Panc1 (cell line): Measurements from ENCODE around the gene CHRNG. TPM values are rescaled to one million over a fixed set of nuclear protein-coding genes. Genes with fewer than 3 reads are reported as not detected.

Experiments used
- ATAC-seq: fragments of 200-7000 bp; cut with Tn5 transposase; 2 replicates; pipeline ENCODE4 v1.9.1; 2020; ENCODE audit warnings: mild to moderate bottlenecking, moderate library complexity
- BruUV-seq: library from RNA; stranded (reverse); fragments of 400-500 nt; replicated peaks from 2 replicates; lab custom pipeline; 2021; lab: Mats Ljungman, UMichigan
- CTCF ChIA-PET: fragments of 300-600 bp; sonication (Branson Sonifier 250); formaldehyde crosslinking; loops from one replicate; lab custom pipeline; 2022; ENCODE audit warnings: antibody characterized with exemption; lab: Charles Lee
- POLR2A ChIA-PET: fragments of 300-600 bp; sonication (Branson Sonifier 250); formaldehyde crosslinking; loops from one replicate; lab custom pipeline; 2022; ENCODE audit warnings: antibody characterized with exemption; lab: Charles Lee
- DNase-seq: peaks from one replicate; pipeline ENCODE4 v3.0.0-alpha.2; 2010; ENCODE audit warnings: low read depth, low spot score
- H3K27ac ChIP-seq: 2 replicates; pipeline ENCODE4 v1.5.1; 2011; ENCODE audit warnings: mild to moderate bottlenecking, low read length, inconsistent platforms
- H3K27me3 ChIP-seq: fragments of 200-500 bp; sonication (Bioruptor generic); 2 replicates; pipeline ENCODE4 v1.6.0; 2014; ENCODE audit warnings: low read length, inconsistent platforms; ENCODE audit not compliant: control insufficient read depth, insufficient read depth
- H3K36me3 ChIP-seq: fragments of 200-500 bp; sonication (Bioruptor generic); 2 replicates; pipeline ENCODE4 v1.5.1; 2014; ENCODE audit warnings: inconsistent platforms, mild to moderate bottlenecking, low read length, moderate library complexity; ENCODE audit not compliant: control insufficient read depth, insufficient read depth
- H3K4me1 ChIP-seq: 2 replicates; pipeline ENCODE4 v1.5.1; 2011; ENCODE audit warnings: inconsistent platforms, mild to moderate bottlenecking, low read length, moderate library complexity; ENCODE audit not compliant: control insufficient read depth, insufficient read depth
- H3K4me3 ChIP-seq, 2 experiments: 2 replicates each; pipeline ENCODE4 v1.5.1; 2011 to 2012; ENCODE audit warnings: low read depth in 2 of 2, low read length in 2 of 2, mild to moderate bottlenecking in 2 of 2, inconsistent platforms in 1 of 2, moderate library complexity in 1 of 2
- H3K9me3 ChIP-seq: fragments of 200-500 bp; sonication (Bioruptor generic); 2 replicates; pipeline ENCODE4 v1.5.1; 2014; ENCODE audit warnings: low read depth, mild to moderate bottlenecking, inconsistent platforms, low read length, moderate library complexity; ENCODE audit not compliant: control insufficient read depth, insufficient read depth
- POLR2AphosphoS5 ChIP-seq: IDR thresholded peaks from 2 replicates; pipeline ENCODE4 v1.6.1; 2012; ENCODE audit warnings: mild to moderate bottlenecking, low read depth, low read length, moderate library complexity
- SIN3A ChIP-seq: IDR thresholded peaks from 2 replicates; pipeline ENCODE4 v1.6.1; 2012; ENCODE audit warnings: low read depth, mild to moderate bottlenecking, low read length, moderate library complexity, borderline replicate concordance; ENCODE audit not compliant: insufficient read depth
- TCF7L2 ChIP-seq: IDR thresholded peaks from 2 replicates; pipeline ENCODE4 v1.6.1; 2011; ENCODE audit warnings: mild to moderate bottlenecking, low read depth, low read length, inconsistent platforms
- in situ Hi-C: cut with HindIII; loops from 2 replicates; pipeline ENCODE4 v1.10.0; 2016; ENCODE audit warnings: low sequenced_read_pairs, low pct_unique_long_range_greater_than_20kb
- intact Hi-C: fragments of 100-400 bp; cut with micrococcal nuclease; formaldehyde crosslinking; loops from one replicate; pipeline ENCODE4 v1.10.0; 2022; ENCODE audit not compliant: unreplicated experiment
- total RNA-seq: library from RNA; stranded (reverse); gene quantifications from one replicate; pipeline ENCODE4 v1.2.1, GENCODE V29; 2021; ENCODE audit not compliant: unreplicated experiment
- TF ChIP-seq, protein P1 (sequence below), 2 experiments: IDR thresholded peaks; 2 replicates each; pipeline ENCODE4 v1.6.1; 2011 to 2012; ENCODE audit warnings: low read depth in 2 of 2, control low read depth in 1 of 2, low read length in 1 of 2, mild to moderate bottlenecking in 1 of 2, moderate library complexity in 1 of 2; ENCODE audit not compliant: insufficient read depth in 1 of 2
- TF ChIP-seq, protein P2 (sequence below): fragments of 450-650 bp; IDR thresholded peaks from 2 replicates; pipeline ENCODE4 v1.5.1; 2017; ENCODE audit warnings: mild to moderate bottlenecking

CHRNG gene
- total RNA-seq, 1 experiment from 2014 or later = not detected

DNA sequence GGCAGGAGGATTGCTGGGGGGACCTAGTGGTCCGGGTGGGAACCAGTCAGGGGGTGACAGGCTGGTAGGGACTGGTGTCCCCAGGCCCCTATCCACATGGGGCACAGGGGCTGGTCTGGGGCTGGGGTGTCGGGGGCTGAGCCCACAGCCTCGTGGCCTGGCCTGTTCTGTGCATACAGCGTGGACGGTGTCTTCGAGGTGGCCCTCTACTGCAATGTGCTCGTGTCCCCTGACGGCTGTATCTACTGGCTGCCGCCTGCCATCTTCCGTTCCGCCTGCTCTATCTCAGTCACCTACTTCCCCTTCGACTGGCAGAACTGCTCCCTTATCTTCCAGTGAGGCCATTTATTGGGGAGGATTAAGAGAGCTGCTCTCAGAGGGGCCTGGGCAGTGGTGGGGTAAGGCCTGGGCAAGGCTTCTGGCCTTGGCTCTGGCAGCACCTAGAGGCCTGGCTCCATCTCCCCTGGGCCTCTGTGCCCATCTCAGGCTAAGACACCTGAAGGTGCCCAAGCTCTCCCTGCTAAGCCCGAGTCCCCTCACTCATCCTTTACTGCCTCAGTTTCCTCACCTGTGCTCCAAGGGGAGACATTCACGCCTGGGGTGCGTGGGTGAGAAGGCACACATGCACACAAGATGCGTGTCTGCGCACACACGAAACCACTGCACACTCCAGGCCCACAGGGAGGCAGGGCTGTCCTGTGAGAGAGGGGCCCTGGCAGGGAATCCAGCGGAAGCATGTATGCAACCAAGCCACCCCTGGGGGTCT is 1.9 kb downstream of the CHRNG start:
- ATAC-seq (no peak), DNase-seq (no peak)
- POLR2A ChIA-PET = interaction anchor here (0.6 kb wide), 1 partner anchor 567 kb away, joined by 12 read pairs; no protein-coding TSS in a partner anchor
- no peak overlapping the region for H3K4me3 ChIP-seq
- no peak overlapping the region for H3K27ac ChIP-seq
- no peaks in the 10 kb centered on the region for H3K36me3 ChIP-seq
- no peaks in the 10 kb centered on the region for H3K27me3 ChIP-seq
- intact Hi-C loops = no loop called here
- no TSS peak for BruUV-seq
- CTCF ChIA-PET = no interaction called here
- H3K4me1 ChIP-seq = no peaks in the 10 kb centered on the region
- in situ Hi-C loops = no loop called here
- TF ChIP-seq TCF7L2 (no peak), POLR2AphosphoS5 (no peak), SIN3A (no peak)
- TF ChIP-seq, protein P1, sequence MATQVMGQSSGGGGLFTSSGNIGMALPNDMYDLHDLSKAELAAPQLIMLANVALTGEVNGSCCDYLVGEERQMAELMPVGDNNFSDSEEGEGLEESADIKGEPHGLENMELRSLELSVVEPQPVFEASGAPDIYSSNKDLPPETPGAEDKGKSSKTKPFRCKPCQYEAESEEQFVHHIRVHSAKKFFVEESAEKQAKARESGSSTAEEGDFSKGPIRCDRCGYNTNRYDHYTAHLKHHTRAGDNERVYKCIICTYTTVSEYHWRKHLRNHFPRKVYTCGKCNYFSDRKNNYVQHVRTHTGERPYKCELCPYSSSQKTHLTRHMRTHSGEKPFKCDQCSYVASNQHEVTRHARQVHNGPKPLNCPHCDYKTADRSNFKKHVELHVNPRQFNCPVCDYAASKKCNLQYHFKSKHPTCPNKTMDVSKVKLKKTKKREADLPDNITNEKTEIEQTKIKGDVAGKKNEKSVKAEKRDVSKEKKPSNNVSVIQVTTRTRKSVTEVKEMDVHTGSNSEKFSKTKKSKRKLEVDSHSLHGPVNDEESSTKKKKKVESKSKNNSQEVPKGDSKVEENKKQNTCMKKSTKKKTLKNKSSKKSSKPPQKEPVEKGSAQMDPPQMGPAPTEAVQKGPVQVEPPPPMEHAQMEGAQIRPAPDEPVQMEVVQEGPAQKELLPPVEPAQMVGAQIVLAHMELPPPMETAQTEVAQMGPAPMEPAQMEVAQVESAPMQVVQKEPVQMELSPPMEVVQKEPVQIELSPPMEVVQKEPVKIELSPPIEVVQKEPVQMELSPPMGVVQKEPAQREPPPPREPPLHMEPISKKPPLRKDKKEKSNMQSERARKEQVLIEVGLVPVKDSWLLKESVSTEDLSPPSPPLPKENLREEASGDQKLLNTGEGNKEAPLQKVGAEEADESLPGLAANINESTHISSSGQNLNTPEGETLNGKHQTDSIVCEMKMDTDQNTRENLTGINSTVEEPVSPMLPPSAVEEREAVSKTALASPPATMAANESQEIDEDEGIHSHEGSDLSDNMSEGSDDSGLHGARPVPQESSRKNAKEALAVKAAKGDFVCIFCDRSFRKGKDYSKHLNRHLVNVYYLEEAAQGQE (IDR thresholded peaks at IDR 0.05; ENCODE audit: insufficient read depth in 1 of 2, low read depth in 2 of 2, low read length in 1 of 2) = no peak
- TF ChIP-seq, protein P2, sequence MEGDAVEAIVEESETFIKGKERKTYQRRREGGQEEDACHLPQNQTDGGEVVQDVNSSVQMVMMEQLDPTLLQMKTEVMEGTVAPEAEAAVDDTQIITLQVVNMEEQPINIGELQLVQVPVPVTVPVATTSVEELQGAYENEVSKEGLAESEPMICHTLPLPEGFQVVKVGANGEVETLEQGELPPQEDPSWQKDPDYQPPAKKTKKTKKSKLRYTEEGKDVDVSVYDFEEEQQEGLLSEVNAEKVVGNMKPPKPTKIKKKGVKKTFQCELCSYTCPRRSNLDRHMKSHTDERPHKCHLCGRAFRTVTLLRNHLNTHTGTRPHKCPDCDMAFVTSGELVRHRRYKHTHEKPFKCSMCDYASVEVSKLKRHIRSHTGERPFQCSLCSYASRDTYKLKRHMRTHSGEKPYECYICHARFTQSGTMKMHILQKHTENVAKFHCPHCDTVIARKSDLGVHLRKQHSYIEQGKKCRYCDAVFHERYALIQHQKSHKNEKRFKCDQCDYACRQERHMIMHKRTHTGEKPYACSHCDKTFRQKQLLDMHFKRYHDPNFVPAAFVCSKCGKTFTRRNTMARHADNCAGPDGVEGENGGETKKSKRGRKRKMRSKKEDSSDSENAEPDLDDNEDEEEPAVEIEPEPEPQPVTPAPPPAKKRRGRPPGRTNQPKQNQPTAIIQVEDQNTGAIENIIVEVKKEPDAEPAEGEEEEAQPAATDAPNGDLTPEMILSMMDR = no peak
- no peaks in the 10 kb centered on the region; the same call in 1 of the 2 replicates for H3K9me3 ChIP-seq

DNA sequence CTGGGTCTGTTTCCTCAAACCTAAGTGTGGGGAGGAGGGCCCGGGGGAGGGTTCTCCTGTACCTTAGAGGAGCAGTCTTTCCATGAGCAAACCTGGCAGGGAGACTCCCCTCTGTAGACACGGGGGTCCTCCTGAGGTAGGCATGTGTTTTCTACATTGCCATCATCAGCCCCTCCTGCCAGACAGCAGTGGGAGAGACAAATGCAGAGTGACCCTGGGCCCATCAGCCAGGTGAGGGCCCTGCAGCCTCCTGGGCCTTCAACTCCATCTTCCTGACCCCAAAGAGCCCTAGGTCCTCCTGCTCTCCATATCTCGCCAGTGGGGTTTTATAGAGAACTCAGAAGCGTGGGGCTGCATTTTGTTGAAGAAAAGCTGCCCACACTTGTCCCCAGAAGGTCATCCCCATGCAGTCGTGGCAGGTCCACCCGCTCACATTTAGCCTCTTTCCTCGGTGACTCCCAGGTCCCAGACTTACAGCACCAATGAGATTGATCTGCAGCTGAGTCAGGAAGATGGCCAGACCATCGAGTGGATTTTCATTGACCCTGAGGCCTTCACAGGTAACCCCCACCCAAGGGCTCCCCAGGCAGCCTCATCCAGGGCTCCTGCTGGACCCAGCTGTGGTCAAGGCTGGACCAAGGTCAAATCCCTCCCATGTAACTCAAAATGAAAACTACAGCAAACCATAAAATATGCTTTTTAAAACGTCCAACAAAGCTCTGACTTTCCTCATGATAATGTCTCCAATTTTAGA is 2.6 kb downstream of the CHRNG start:
- Histone ChIP-seq H3K4me1 (no peaks in the 10 kb centered on the region), H3K27me3 (no peaks in the 10 kb centered on the region), H3K4me3 (no peak overlapping the region), H3K36me3 (no peaks in the 10 kb centered on the region), H3K27ac (no peak overlapping the region), H3K9me3 (no peaks in the 10 kb centered on the region)
- no TSS peak for BruUV-seq
- TF ChIP-seq, protein P2 = no peak
- TF ChIP-seq SIN3A (no peak), TCF7L2 (no peak), POLR2AphosphoS5 (no peak)
- TF ChIP-seq, protein P1 (IDR thresholded peaks at IDR 0.05; ENCODE audit: insufficient read depth in 1 of 2, low read depth in 2 of 2, low read length in 1 of 2) = no peak
- no peak for DNase-seq
- intact Hi-C loops = no loop called here
- in situ Hi-C loops = no loop called here
- CTCF ChIA-PET = no interaction called here
- POLR2A ChIA-PET = interaction anchor here (0.6 kb wide), 1 partner anchor 568 kb away, joined by 12 read pairs; no protein-coding TSS in a partner anchor
- ATAC-seq = no peak
